RCC 7860 (cell line): ENCODE measurements around the gene LTBP3.
A peak's percentile ranks its signal among the peaks of the same experiment; 100 is the strongest.

Experiments used
- DNase-seq: peaks from one replicate; pipeline ENCODE4 v3.0.0-alpha.2; 2015; ENCODE audit warnings: low spot score
- FAIRE-seq: peaks from 2 replicates; lab custom pipeline; 2012; peaks lifted over from hg19 to GRCh38; lab: Jason Lieb, UNC

The LTBP3 gene

DNA sequence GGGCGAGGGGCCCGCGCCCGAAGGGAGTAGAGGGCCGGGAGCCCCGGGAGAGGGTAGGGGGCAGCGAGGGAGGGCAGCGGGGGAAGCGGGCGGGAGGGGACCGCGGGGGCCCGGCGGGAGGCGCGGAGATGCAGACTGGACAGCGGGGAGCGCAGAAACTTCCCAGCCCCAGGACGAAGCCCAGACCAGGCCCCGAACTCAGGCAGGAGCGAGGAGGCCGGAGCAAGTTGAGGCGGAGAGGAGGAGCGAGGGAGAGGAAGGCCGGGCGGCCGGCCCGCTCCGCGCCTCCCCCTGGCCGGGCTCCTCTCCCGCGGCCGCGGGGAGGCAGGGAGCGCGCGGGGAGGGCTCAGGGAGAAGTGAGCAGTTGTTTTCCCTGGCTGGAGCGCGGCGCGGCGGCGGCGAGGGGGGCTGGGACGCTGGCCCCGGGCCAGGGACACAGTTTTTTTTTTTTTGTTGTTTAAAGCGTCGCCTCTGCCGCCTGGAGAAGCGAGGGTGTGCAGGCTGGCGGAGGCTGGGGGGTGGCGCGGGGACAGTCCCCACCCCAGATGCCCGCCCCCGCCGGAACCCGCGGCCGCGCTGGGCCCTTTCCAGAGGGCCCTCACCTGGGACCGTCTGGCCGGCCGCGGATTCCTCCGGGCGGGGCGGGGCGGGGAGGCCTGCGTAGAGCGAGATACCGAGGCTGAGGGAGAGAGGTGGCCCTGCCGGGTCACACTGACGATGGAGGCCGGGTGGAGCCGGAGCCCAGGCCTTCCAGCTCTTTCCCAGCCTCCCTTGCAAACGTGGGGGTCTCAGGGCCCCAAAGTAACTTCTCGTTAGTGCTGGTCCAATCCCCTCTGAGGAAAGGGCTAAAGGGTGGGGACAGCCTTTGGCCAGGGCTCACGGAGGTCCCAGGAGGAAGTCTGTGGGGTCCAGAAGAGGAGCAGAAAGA is at the start of gene LTBP3:
LTBP3 (minus strand) TSS at position 358 of the 928 bp plus-strand sequence. CDS start 400 bp downstream, outside the sequence.
- FAIRE-seq (no peak), DNase-seq (peak; percentile 65)

DNA sequence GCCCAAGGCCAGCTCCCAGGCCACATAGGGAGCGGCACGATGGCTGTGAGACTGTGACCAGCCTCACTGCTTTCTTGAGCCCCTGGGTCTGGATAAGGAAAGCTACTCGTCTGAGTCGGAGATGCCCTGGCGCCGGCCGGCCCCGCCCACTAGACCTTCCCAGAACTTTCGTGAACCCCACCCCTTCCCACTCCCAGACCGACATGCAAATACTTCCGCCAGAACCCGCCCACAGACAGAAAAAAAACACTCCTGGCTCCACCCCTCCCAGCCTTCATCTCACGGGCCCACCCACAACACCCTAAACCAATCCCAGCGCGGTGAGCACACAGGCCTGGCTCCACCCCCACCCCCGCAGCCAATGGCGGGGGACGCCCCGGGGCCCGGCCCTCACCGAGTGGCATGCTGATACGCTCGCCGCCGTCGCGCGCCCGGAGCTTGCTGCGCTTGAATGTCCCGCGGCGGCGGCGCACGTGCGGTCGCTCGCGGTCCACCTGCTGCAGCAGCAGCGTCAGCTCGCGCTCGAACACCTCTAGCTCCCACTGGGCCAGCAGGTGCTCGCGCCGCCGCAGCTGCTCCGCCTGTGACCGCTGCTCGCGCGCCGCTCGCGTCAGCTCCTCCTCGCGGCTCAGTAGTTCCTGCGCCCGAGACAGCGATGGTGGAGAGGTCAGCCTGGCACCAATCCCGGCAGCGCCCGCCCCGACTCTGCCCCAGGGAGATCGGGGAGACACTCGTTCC is 48.9 kb upstream of the LTBP3 start:
- DNase-seq (no peak), FAIRE-seq (no peak)

DNA sequence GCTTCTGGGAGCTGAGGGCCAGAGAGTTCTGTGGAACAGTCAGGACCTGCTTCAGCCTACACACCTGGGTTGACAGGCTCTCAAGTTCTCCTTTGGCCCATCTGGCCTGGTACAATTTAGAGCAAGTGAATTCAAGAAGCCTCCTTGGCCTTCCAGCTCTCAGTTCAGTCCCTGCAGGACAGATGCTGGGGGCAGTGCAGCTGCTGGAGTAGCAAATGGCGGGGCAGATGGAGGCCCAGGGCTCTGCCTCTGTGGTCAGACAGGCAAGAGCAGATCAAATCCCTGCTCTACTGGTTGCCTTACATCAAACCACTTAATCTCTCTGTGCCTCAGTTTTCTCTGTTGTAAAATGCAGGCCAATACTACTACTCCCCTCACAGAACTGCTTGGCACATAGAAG is 46.1 kb upstream of the LTBP3 start:
- FAIRE-seq, result no peak
- DNase-seq, result no peak

DNA sequence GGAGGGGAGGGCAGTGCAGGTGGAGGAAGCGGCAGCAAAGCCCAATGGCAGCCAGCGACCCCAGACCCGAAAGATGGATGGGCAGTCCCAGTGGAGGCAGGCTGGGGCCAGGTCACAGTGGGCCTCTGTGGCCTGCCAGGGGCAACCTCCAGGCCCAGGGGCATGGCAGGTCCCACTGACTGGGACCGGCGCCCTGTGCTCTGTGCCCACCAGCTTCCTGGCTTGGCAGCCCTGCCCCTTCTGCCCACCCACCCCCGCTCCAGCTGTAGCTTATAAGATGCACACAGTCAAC is 41.7 kb upstream of the LTBP3 start:
- no peak for DNase-seq
- no peak for FAIRE-seq

DNA sequence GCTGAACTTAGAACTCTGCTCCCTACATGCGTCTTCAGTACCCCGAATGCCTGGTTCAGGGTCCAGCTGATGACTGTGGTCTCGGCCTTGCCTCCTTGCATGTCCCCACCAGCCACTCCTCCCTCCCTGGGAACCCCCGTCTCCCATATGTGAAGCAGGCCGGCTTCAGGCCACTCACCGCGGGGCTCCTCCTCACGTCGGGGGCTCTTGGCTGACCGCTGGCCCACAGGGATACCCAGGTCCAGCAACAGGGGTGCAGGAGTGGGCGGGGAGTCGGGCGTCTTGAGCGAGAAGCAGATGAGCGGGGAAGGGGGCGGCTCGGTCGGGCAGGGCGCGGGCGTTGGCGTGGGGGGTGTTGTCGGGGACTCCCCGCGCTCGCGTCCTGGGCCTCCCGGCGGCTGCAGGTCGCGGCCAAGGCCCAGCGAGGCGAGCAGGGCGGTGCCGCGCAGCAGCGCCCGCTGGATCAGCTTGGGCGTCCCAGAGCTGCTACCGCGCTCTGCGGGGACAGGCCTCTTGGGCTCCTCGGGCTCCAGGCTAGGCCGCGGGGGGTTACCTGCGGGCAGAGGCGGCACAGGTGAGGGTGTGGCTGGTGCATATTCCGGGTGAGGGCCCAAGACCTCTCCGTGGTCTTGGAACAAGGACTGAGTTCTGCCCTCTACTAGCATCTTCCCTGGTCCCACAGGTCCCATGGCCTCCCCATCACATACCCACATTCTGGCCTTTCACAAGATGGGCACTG is 41.2 kb upstream of the LTBP3 start:
- FAIRE-seq (no peak), DNase-seq (no peak)

DNA sequence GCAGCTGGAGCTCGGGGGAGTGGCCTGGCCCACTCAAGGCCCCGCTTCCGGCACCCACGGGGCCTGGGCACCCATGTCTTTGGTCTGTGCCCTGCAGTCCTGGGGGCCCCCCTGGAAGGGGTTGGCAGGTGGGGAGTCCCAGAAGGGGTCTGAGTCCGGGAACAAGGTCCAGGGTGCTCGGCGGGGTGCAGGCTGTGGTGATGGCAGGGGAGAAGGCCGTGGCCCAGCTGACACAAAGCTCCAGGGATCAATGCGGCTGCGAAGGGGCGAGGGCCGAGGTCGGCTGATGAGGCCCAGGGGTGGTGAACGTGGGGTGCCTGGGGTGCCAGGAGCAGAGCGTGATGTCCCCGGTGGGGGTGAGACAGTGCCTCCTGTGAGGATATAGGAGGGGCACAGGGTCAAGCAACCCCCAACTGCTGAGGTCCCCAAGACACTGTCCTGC is 40.1 kb upstream of the LTBP3 start:
- no peak for FAIRE-seq
- no peak for DNase-seq

DNA sequence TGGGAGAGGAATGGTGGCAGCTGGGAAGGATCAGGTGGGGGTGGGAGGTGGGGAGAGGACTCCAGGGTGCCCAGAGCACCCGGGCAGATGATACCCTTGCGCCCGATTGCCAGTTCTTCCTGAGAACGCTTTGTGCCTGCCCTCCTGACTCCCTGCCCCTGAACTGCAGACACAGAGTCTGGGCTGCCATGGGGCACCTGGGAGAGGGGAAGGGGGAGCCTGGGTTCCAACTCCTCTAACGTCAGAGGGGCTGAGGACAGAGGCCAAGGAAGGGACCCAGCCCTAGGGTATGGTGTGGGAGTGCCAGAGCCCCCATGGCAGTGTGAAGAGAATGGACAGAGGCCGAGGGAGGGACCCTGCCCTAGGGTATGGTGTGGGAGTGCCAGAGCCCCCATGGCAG is 38.4 kb upstream of the LTBP3 start:
- FAIRE-seq (no peak), DNase-seq (no peak)

DNA sequence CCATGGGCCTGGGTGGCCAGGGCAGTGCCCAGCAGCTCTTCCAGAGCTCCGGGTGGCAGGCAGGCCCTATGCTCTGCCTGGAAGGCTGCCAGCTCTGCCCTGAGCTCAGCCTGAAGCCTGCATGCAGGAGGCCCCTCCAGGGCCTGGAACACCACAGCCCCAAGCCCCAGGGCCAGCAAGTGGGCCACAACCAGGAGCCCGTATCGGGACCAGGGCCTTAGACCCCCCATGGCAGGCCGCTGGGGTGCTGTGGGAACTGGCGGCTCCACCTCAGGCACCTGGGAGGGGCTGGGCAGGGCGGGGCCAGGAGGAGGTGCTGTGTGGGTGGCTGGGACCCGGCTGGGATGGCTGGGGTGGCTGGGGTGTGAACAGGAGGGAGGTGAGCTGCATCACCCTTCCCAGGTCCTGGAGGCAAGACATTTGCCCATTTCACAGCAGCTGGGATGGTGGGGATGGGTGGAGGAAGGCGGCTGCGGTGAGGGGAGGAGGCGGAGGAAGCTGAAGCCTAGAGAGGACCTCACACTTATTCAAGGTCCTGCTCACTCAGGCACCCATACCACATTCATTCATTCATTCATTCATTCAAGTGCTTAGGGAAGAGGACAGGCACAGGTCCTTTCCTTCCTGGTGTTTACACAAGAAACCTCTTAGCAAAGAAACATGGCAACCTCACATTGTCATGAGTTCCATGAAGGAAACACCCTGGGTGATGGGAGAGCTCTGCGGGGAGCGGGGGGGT is 37.6 kb upstream of the LTBP3 start, which contains the start of gene KCNK7:
KCNK7 (minus strand) TSS at position 258 of the 739 bp plus-strand sequence; CDS start at position 230, 28 bp downstream.
- FAIRE-seq (no peak), DNase-seq (no peak)

DNA sequence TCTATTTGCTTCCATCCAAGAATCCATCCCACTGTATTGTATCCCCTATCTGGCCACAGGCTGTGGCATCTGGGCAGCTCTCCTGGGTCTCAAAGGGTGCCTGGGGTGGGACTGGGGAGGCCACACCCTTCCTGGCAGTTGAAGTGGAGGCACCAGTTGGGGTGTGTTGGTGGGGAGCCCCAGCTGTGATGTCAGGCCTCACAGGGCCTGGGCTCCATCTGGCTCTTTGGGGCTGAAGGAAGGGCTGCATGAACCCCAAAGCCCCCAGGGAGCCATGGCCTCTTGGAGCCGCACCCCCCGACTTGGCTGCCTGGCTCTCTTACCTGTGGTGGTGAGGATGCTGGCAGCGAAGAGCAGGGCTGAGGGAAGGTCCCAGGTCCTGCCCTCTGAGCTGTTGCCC is 37.0 kb upstream of the LTBP3 start:
- no peak for DNase-seq
- no peak for FAIRE-seq

DNA sequence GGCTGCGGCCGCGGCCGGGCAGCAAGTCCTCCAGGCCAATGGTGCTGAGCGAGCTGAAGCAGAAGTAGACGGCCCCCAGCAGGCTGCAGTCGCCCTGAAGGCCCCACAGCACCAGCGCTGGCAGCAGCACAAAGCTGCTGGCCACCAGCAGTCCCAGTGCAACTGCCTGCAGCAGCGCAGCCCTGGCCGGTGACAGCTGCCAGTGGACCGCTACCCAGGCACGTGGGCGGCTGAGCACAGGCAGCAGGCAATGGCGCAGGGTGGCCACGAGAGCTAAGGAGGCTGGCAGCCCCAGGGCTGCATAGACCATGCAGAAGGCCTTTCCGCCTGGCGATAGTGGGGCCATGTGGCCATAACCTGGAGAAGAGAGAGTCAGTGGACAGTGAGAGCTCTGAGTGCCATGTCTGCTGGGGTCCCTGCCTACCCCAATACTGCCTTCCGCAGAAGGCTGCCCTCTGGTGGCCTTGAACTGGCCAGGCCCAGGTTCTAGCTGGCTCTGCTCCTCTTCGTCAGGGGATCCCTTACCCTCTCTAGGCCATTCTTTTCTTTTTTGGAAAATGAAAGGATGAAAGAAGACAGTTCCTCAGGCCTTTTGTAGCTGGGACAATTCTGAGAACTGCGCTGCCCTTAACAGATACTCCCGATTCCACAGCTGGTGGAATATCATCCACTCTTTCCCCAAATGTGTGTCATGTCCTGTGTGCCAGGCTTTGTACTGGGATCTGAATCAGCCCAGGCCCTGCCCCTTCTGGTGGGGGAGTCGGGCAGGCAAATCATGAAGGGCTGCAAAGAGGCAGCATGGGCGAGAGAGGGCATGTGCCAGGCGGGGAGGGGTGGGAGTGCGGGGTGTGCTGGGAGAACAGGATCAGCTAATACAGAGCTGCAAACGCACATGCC is 35.6 kb upstream of the LTBP3 start:
- no peak for DNase-seq
- no peak for FAIRE-seq

DNA sequence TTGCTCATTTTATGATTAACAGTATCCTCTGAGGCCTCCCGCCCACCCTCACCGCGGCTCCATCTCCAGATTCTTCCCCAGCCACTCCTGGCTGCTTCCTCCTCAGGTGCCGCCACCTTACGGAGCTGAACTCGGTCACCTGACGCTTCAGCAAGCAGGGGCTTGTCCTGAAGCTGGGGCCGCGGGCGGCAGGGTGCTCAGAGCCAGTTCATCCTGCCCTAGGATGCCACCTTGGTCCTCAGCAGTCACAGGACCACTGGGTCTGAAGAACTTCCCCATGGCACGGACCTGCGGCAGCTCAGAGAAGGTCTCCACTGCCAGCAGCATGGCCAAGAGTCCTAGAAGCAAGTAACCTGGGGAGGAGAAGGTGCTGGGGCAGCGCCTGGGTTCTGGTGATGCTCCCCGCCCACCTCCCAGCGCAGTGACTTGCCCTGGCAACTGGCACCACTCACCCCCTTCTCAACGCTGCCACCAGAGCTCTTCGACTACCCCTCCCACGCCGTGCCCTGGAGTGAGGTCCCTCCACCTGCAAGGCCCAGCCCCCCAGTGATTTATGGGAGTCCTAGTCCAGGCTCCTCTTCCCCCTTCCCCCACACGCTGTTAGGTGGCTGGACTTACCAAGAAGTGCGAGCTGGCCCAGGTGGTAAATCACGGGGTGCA is 34.8 kb upstream of the LTBP3 start:
- no peak for FAIRE-seq
- no peak for DNase-seq

DNA sequence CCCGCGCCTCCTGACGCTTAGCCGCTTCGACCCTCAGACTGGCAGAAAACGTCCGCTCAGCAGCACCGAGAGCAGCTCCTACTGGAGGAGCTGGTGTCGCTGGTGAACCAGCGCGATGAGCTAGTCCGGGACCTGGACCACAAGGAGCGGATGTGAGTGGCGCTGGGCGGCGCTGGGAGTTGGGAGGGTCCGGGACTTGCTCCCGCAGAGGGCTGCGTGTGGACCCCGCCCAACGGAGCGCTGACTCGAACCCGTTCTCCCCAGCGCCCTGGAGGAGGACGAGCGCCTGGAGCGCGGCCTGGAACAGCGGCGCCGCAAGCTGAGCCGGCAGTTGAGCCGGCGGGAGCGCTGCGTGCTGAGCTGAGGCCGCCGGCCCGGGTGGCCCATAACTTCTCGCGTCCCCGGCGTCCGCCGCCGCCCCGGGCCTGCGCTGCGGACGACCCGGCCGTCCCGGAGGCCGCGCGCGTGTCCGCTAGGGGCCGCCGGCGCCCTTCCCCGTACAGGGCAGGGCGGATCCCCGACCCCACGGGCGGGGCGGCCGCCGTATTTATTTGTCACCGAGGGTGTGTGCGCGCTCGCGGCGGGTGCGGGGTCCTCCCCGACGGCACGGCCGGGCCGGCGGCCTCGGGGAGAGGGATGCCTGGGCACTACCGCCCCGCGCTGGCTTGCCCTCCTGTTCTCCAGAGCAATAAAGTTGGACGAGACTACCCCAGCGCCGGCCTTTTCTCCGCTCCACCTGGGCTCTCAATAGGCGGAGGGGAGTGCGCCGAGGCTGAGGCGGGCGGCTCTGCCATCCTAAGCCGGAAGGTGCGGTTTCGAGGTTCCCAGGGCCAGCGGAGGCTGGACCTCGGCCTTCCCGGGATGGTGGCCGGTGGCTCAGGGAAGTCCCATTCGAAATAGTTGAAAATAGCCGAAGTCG is 34.0 kb upstream of the LTBP3 start:
- FAIRE-seq, result no peak
- DNase-seq, result no peak

DNA sequence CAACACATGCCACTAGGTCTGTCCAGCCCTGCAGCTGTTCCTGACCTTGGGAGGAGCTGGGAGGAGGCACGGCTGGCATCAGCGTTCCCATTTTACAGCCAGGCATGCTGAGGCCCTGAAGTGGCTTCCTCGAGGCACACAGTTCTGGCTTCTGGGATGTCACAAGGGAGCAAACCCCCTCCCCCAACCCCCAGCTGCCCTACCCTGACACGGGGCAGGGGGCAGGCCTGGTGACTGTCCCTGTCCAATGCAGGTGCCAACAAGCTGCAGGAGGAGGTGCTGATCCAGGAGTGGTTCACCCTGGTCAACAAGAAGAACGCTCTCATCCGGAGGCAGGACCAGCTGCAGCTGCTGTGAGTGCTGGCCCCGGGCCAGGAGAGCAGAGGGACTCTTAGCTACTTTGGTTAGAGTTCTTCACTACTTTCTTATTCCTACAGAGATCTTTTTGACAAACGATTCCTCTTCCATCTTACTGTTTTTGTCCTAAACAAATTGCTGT is 32.1 kb upstream of the LTBP3 start:
- no peak for FAIRE-seq
- DNase-seq, result no peak

DNA sequence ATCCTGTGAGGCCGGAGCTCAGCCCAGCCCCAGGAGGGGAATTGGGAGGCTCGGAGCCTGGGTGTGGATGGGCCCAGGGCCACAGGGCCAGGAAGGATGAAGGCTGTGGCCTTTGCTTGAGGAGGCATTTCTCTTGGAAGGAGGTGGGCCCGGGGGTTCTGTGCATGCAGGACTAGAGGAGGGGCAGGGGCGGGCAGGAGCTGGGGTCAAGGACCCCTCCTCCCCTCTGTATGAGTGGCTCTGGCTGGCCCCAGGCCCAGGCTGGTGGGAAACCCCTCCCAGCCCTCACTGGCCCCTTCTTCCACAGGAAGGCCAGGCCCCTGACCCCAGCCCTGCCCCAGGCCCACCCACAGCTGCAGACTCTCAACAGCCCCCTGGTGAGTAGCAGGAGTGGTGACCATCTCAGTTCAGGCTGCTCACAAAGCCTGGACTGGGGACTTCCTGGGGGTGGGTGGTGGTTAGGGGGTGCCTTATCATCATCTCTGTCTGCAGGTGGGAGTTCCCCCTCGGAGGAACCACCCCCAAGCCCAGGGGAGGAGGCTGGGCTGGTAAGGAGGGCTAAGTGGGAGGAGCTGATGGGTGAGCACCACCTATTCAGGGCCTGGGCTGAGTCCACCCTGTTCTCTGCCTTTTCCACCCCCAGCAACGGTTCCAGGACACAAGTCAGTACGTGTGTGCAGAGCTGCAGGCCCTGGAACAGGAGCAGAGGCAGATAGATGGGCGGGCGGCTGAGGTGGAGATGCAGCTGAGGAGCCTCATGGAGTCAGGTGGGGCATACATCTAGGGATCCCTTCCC is 31.5 kb upstream of the LTBP3 start:
- DNase-seq, result no peak
- no peak for FAIRE-seq

DNA sequence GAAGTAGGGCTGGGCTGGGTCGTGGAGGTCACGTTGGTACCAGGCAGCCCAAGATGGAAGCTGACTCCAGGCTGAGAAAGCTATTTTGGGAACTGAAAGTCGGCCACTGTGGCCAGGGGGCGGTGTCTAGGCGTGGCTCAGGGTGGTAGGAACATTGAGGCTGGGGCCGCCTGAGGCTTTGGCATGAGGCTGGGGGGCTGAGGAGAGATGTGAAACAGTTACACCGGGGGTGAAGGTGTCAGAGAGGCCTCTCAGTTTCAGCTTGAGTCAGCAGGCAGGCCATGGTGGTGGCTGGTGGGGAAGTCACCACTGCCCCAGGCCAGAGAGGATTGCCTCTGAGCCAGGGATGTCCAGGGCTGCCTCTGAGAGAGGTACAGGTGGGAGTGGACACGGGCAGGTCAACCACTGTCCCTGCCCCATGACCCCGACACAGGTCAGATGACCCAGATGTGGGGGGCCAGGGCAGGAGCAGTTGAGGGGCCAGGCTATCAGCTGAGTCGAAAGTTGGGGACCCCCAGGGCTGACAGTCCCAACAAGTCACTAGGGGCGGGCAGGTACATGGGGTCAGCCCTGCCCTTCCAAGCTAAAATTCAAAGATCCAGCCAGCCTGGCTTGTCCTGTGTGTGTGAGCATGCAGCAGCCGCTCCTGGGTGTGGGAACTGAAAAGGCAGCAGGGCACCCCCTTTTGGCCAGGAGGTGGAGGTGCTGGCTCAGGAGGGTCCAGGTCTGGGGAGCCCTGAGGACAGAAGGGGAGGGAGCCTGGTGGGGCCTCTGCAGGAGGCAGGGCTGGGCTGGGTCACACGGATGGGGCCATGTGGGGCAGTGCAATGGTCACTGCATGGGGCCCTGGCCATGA is 30.3 kb upstream of the LTBP3 start:
- no peak for FAIRE-seq

DNA sequence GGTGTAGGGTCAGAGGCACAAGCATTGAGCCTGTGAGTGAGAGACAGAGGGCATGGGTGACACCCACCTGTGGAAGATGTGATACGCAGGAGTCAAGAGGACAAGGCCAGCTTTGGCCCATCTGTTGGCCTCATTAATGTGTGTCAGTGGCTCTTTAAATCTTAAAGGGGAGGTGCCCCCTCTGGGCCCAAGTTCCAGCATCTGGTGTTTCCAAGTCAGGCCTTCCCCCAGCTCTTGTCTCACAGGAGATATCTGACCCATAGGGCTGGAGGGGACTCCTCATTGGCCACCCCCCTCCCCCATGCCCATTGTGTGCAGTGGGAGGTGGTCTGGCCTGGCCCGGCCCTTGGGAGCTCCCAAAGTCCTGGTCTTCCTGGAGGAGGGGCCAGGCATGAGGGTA is 28.5 kb upstream of the LTBP3 start:
- DNase-seq (no peak), FAIRE-seq (no peak)

More for the DNA sequence above, 30.3 kb upstream of the LTBP3 start:
- no peak for DNase-seq
